Measurements from ENCODE around the gene SLC2A2.

SLC2A2 gene

DNA sequence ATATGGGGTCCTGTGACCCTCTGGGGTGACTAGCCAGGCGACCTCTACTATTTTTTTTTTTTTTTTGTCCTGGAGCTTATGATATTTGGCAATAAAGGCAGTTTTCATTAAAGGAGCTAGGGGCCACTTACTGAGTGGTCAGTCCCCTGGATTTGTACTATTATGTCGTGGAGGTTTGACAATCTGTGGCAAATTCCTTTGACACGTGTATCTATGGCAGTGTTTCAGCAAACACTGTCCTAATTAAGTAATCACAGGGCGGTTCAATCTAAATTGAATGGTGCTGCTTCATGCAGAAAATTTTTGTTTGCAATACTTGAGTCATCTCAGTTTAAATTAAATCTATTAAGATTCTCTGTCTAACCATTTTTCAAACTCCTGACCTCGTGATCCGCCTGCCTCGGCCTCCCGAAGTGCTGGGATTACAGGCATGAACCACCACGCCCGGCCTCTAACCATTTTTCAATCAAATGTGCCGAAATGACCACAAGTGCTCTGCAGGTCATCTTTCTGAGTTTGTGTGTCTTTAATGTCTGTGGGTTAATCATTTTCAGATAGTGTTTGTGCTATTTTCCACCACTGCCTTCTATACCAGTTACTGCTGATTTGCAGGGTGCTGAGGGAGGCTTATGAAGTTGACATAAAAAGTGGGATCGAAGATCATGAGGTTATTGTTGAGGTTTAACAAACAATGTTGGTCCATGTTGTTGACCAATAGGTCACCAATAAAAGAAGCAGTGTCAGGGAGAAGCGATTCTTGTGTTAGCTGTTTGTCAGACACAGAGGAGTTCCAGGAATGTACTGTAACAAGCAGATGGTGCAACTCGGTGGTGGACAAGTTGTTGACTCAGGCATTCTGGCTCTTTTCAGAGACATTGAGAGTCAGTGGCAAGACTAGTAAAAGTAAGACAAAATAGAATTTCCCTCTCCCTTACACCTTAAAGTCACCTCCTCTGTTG, 18.6 kb upstream of the SLC2A2 start:
- H3K9me3 ChIP-seq: no peaks in the 10 kb centered on the region
- no peak for DNase-seq
- H3K27me3 ChIP-seq: no peaks in the 10 kb centered on the region
- no peaks in the 10 kb centered on the region for H3K36me3 ChIP-seq
- H3K4me1 ChIP-seq: no peaks in the 10 kb centered on the region; the same call in 1 of the 2 replicates
- TF ChIP-seq, protein P1, sequence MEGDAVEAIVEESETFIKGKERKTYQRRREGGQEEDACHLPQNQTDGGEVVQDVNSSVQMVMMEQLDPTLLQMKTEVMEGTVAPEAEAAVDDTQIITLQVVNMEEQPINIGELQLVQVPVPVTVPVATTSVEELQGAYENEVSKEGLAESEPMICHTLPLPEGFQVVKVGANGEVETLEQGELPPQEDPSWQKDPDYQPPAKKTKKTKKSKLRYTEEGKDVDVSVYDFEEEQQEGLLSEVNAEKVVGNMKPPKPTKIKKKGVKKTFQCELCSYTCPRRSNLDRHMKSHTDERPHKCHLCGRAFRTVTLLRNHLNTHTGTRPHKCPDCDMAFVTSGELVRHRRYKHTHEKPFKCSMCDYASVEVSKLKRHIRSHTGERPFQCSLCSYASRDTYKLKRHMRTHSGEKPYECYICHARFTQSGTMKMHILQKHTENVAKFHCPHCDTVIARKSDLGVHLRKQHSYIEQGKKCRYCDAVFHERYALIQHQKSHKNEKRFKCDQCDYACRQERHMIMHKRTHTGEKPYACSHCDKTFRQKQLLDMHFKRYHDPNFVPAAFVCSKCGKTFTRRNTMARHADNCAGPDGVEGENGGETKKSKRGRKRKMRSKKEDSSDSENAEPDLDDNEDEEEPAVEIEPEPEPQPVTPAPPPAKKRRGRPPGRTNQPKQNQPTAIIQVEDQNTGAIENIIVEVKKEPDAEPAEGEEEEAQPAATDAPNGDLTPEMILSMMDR (IDR thresholded peaks at IDR 0.05; ENCODE audit: low read depth, low read length): no peak
- no peak overlapping the region for H3K4me3 ChIP-seq (ENCODE audit: low read depth, low read length)

DNA sequence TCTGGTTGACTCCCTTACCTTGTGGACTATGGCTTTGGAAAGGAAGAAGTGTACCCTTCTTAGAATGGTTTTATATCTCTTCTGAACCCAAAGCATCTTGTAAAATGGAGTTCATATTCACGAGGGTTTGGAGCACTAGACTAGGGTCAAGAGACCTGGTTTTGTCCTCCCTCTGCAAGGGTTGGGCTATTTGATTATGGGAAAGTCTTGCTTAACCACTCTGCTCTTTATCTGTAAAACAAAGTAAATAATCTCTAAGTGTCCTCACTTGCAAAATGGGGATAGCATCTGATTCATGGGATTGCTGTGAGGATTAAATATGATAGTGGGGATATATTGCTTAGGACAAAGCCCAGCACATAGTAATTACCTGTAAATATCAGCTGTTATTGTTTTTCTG, 17.9 kb upstream of the SLC2A2 start:
- H3K9me3 ChIP-seq: no peaks in the 10 kb centered on the region
- DNase-seq: no peak
- H3K4me1 ChIP-seq: no peaks in the 10 kb centered on the region
- no peaks in the 10 kb centered on the region for H3K27me3 ChIP-seq
- H3K4me3 ChIP-seq (ENCODE audit: low read depth, low read length): no peak overlapping the region
- no peaks in the 10 kb centered on the region for H3K36me3 ChIP-seq
- TF ChIP-seq, protein P1 (IDR thresholded peaks at IDR 0.05; ENCODE audit: low read depth, low read length): no peak

DNA sequence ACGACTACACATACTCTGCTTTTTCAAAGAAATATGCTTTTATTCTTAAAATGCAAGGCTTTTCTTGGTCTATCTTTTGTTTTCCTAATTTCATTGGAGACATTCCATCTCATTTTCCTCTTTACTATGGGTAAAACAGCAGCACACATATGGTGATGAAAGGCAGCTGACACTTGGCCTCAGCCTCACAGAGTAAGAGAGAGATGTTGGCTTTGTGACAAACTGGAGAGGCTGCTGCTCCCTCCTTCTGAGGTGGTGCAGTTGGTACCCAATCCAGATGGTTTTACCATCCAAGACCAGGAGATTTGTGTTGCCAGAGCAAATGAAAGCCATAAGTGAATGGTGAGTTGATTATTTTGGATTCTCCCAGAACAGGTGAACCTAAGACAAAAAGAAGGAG, 13.2 kb upstream of the SLC2A2 start:
- no peak for DNase-seq
- no peaks in the 10 kb centered on the region for H3K36me3 ChIP-seq
- TF ChIP-seq, protein P1 (IDR thresholded peaks at IDR 0.05; ENCODE audit: low read depth, low read length): no peak

DNA sequence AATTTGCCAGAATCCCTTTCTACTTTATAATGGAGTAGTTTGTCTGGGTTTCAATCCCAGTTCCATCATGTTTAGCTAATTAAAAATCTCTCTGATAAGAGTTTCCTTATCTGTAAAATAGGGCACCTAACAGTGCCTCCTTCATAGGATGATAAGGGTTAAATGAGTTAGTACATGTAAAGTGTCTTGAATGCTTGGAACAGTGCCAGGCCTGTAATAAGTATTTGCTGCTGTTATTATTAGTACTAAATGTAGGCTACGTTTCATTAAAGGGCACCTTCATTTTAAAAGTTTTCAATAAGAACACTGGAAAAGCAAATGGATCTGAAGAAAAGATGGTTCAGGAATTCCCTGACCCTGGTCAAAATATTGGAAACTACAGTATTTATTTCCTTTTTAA, 11.8 kb upstream of the SLC2A2 start:
- H3K4me3 ChIP-seq (ENCODE audit: low read depth, low read length): no peak overlapping the region
- TF ChIP-seq, protein P1 (IDR thresholded peaks at IDR 0.05; ENCODE audit: low read depth, low read length): no peak
- H3K27me3 ChIP-seq: no peaks in the 10 kb centered on the region; the same call in 1 of the 2 replicates
- H3K36me3 ChIP-seq: no peaks in the 10 kb centered on the region
- H3K9me3 ChIP-seq: no peaks in the 10 kb centered on the region
- H3K4me1 ChIP-seq: peaks cover 6% of the 10 kb centered on the region
- DNase-seq: no peak

More for the DNA sequence above, 13.2 kb upstream of the SLC2A2 start:
- Histone ChIP-seq H3K27me3 (no peaks in the 10 kb centered on the region; the same call in 1 of the 2 replicates), H3K4me3 (ENCODE audit: low read depth, low read length) (no peak overlapping the region), H3K4me1 (peaks cover 6% of the 10 kb centered on the region), H3K9me3 (no peaks in the 10 kb centered on the region)

DNA sequence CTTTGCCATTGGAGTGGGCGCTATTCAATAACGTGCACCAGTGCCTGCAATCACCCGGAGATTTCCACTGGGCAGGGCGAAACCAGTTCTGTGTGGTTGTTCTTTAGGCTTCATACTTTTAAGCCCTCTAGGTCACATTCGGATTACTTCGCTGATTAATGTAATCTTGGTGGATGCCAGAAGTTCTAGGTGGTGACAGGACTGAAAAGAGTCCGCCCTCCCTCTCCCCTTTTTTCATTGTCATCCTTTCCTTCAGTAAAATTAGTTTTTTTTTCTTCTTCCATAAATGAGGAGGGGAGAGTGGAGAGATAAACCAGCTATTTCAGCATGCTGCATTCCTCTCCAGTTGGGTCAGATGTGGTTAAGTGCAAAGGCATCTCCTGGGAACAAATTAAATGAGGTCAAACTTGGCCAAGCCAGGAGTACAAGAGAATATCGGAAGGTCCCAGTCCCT, 2.3 kb upstream of the SLC2A2 start:
- Histone ChIP-seq H3K27me3 (no peaks in the 10 kb centered on the region), H3K9me3 (no peaks in the 10 kb centered on the region), H3K4me1 (no peaks in the 10 kb centered on the region), H3K36me3 (no peaks in the 10 kb centered on the region), H3K4me3 (ENCODE audit: low read depth, low read length) (peak overlapping the region; percentile 54)
- no peak for DNase-seq
- TF ChIP-seq, protein P1 (IDR thresholded peaks at IDR 0.05; ENCODE audit: low read depth, low read length): no peak
